SK-MEL-5 (cell line): Measurements from ENCODE around the gene BCAM. TPM values are rescaled to one million over a fixed set of nuclear protein-coding genes. Genes with fewer than 3 reads are reported as not detected.
A peak's percentile ranks its signal among the peaks of the same experiment; 100 is the strongest.
"Not testable (repeated sequence)": the region's sequence is repeated elsewhere in the genome, so short reads cannot be mapped to it uniquely, and the experiment has no call there.

Source experiments
- DNase-seq: peaks from one replicate; pipeline ENCODE4 v3.0.0-alpha.2; 2016; ENCODE audit warnings: low read depth, low spot score
- in situ Hi-C: cut with HindIII; loops from 2 replicates; pipeline ENCODE4 v1.10.0; 2016; ENCODE audit warnings: low sequenced_read_pairs, high pct_unique_total_duplicates, low pct_unique_long_range_greater_than_20kb
- polyA plus RNA-seq, 2 experiments: library from polyadenylated mRNA; depleted of rRNA; stranded (reverse); fragments of >200 nt; gene quantifications; 2 replicates each; pipeline ENCODE4 v1.2.3, GENCODE V29; 2015
- total RNA-seq: library from RNA; depleted of rRNA; stranded (reverse); fragments of >200 nt; shearing (Covaris generic); gene quantifications from 2 replicates; pipeline ENCODE4 v1.2.3, GENCODE V29; 2014; rRNA removed

Gene BCAM, protein sequence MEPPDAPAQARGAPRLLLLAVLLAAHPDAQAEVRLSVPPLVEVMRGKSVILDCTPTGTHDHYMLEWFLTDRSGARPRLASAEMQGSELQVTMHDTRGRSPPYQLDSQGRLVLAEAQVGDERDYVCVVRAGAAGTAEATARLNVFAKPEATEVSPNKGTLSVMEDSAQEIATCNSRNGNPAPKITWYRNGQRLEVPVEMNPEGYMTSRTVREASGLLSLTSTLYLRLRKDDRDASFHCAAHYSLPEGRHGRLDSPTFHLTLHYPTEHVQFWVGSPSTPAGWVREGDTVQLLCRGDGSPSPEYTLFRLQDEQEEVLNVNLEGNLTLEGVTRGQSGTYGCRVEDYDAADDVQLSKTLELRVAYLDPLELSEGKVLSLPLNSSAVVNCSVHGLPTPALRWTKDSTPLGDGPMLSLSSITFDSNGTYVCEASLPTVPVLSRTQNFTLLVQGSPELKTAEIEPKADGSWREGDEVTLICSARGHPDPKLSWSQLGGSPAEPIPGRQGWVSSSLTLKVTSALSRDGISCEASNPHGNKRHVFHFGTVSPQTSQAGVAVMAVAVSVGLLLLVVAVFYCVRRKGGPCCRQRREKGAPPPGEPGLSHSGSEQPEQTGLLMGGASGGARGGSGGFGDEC
- total RNA-seq = 1.1 and 2.1 TPM in 2 replicates
- polyA plus RNA-seq (2015; cell fraction: cytosol; rRNA removed) = 10.1 and 11.4 TPM in 2 replicates
- polyA plus RNA-seq (2015; cell fraction: nucleus; rRNA removed) = 5.0 and 6.3 TPM in 2 replicates

DNA sequence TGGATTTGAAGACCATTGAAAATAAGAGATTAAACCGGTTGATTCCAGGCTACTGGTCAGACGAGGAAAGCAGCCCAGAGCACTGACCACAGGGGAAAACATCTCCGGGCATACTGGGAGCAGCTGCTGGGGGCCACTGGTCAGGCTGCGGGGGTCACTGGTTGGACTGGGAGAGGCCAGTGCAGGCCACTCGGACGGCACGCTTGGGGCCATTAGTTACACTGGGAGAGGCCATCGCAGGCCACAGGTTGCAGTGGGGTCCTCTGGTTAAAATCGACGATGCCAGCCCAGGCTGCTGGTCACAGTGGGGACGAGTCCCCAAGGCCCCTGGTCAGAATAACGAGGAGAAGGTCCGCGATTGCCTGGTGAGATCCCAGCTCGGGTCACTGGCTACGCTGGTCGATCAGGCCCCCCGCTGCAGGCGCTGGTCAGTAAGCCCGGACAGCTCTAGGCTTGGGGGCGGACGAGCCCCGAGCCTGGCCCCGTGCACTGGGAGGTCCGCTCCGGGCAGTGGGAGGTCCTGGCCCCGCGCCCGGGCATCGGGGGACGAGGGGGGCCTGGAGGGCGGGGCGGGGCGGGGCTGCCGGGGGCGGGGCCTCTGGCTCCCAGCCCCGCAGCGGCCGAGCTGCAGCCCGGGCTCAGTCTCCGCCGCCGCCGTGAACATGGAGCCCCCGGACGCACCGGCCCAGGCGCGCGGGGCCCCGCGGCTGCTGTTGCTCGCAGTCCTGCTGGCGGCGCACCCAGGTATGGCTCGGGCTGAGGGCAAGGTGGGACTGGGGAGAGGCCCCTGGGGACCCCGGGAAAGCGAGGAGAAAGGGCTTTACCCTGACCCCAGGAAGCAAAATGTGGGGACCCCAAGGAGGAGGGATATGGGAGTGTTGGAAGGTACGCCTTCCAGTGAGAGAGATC, at the start of gene BCAM:
Gene BCAM (plus strand): TSS at position 641 of the 909 bp plus-strand sequence. CDS start 22 bp downstream, at position 663.
- peak; percentile 42 for DNase-seq
- in situ Hi-C loops = no loop called here

GRCh38 chr19:44762038-44762437, 46.9 kb upstream of the BCAM start:
- in situ Hi-C loops = no loop called here
- DNase-seq = no peak

- in situ Hi-C loops = no loop called here
- DNase-seq = no peak
Measured at GRCh38 chr19:44765033-44765948, 43.6 kb upstream of the BCAM start.

- DNase-seq = no peak
- in situ Hi-C loops = no loop called here
Measured at GRCh38 chr19:44765949-44766335, 43.0 kb upstream of the BCAM start.

- no peak for DNase-seq
- in situ Hi-C loops = no loop called here
Measured at GRCh38 chr19:44767295-44768180, 41.4 kb upstream of the BCAM start.

GRCh38 chr19:44770550-44771257, 38.2 kb upstream of the BCAM start:
- in situ Hi-C loops = no loop called here

DNA sequence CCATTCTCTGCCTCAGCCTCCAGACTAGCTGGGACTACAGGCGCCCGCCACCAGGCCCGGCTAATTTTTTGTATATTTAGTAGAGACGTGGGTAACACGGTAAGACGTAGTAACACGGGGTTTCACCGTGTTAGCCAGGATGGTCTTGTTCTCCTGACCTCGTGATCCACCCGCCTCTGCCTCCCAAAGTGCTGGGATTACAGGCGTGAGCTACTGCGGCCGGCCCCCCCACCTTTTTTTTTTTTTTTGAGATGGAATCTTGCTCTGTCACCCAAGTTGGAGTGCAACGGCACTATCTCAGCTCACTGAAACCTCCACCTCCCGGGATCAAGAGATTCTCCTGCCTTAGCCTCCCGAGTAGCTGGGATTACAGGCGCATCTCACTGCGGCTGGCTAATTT, 36.8 kb upstream of the BCAM start:
- DNase-seq, in situ Hi-C loops: not testable (repeated sequence)

More at GRCh38 chr19:44770550-44771257, 38.2 kb upstream of the BCAM start:
- DNase-seq = peak; percentile 94

GRCh38 chr19:44772959-44773358, 35.9 kb upstream of the BCAM start:
- in situ Hi-C loops = no loop called here
- DNase-seq = no peak

DNA sequence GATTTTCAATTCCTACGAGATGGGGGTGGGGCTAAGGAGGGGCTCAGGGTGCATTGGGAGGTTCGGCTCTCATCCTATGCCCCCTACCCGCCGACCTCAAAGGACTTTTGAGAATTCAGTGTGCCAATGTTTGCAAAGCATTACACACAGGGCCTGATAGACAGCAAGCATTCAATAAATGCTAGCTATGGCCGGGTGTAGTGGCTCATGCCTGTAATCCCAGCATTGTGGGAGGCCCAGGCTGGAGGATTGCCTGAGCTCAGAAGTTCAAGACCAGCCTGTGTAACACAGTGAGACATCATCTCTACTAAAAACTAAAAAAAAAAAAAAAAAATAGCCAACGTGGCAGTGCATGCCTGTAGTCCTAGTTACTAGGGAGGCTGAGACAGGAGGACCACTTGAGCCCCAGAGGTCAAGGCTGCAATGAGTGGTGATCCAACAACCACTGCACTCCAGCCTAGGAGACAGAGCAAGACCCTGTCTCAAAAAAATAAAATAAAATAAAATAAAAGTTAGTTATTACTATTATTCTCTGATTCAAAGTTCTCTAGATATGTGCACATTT, 33.1 kb upstream of the BCAM start:
- no peak for DNase-seq

GRCh38 chr19:44776402-44777096, 32.4 kb upstream of the BCAM start:
- DNase-seq = no peak
- in situ Hi-C loops = no loop called here

More for the DNA sequence above, 33.1 kb upstream of the BCAM start:
- in situ Hi-C loops = no loop called here

DNA sequence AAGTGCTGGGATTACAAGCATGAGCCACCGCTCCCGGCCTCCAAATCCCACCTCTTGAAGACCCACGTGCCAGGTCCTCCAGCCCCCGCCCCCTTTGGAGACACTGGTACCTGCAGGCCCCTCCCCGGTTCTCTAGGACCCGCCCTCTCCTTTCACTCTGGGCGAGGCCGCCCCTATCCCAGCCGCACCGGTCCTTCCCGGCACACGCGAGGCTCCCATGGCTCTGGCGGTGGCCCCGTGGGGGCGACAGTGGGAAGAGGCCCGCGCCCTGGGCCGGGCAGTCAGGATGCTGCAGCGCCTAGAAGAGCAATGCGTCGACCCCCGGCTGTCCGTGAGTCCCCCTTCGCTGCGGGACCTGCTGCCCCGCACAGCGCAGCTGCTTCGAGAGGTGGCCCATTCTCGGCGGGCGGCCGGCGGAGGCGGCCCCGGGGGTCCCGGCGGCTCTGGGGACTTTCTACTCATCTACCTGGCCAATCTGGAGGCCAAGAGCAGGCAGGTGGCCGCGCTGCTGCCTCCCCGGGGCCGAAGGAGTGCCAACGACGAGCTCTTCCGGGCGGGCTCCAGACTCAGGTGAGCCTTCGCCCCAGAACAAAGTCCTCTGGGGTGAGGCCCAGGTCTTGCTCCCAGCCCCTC, 31.1 kb upstream of the BCAM start, which contains the start of gene CBLC:
Gene CBLC (plus strand): TSS at position 176 of the 633 bp plus-strand sequence. CDS start 42 bp downstream, at position 218.
- DNase-seq = no peak
- in situ Hi-C loops = no loop called here

DNA sequence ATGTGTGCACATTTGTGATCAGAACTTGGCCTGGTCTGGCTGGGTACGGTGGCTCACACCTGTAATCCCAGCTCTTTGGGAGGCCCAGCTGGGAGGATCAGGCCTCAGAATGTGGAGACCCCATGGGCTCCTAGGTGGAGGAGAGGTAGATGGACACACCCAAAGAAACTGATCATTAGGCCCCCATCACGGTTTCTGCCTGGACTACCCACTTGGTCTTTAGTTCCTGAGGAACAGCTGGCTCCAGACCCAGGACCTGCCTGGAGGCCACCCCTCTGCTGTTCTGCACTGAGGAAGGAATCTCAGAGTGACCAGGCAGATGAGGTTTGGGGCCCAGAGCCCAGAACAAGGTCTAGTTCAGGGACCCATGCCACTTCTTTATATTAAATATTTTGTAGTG, 29.8 kb upstream of the BCAM start:
- in situ Hi-C loops = no loop called here
- no peak for DNase-seq

DNA sequence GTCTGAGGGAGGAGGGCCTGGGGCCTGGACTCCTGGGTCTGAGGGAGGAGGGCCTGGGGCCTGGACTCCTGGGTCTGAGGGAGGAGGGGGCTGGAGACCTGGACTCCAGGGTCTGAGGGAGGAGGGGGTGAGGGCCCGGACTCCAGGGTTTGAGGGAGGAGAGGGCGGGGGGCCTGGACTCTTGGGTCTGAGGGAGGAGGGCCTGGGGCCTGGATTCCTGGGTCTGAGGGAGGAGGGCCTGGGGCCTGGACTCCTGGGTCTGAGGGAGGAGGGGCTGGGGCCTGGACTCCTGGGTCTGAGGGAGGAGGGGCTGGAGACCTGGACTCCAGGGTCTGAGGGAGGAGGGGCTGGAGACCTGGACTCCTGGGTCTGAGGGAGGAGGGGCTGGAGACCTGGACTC, 27.2 kb upstream of the BCAM start:
- DNase-seq, in situ Hi-C loops: not testable (repeated sequence)

DNA sequence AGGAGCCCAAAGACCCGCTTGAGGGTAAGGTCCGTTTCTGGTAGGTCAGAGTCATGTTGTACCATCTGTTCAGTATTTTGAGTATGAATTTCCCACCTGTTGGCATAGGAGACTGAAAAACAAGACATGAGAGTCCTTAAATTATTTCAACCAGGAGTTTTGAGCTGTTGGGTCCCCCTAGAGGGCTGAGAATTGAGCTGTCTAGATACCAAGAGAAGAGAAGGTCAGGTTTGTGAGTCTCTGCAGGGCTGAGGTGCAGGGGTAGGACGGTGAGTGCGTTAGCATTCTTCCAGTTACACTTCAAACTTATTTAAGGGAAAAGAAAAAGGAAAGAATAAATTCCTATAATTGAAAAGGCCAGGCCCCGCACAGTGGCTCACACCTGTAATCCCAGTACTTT, 26.2 kb upstream of the BCAM start:
- in situ Hi-C loops = no loop called here
- DNase-seq = peak; percentile 9
